Inflammatory macrophage (primary cell): ENCODE measurements around the gene NRM.
"Not testable (repeated sequence)": the region's sequence is repeated elsewhere in the genome, so short reads cannot be mapped to it uniquely, and the experiment has no call there.

Experiments
- DNase-seq, 2 donors: peaks; one replicate each; pipeline ENCODE4 v3.0.0-alpha.2; 2020 to 2022
- total RNA-seq, 18 experiments: gene quantifications; one replicate each; lab custom pipeline; 2026; ENCODE audit warnings: mixed read lengths in 6 of 18, inconsistent platforms in 2 of 18; lab: John Stamatoyannopoulos, UW

NRM gene
- 1.2 to 7.2 (median 3.6) reads per million in 18 experiments for total RNA-seq

- DNase-seq, result peak; percentile 78 to 88
Measured at GRCh38 chr6:30690403-30691207, at the start of gene NRM. Gene NRM, minus strand, starts transcription at chr6:30690984. Its CDS starts 10 bp downstream, at chr6:30690974.

DNA sequence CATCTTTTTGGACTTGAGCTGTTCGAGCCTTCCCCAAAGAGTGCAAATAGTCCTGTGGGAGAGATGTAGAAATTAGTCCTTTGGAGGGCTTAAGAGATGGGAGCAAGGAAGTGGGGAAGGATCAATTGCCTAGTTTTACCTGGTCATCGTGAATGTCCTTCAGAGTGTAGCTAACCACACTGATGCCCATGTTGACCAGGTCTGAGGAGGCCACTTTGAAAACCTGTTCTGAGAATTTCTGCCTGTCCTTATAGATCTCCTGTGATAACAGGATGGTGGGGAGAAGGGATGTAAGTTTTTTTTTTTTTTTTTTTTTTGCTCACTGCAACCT, 49.7 kb upstream of the NRM start:
- no peak for DNase-seq

GRCh38 chr6:30738532-30738931, 47.7 kb upstream of the NRM start:
- no peak for DNase-seq

GRCh38 chr6:30735668-30736314, 45.0 kb upstream of the NRM start:
- no peak for DNase-seq

GRCh38 chr6:30732237-30732943, 41.6 kb upstream of the NRM start:
- no peak for DNase-seq

GRCh38 chr6:30730601-30731435, 40.0 kb upstream of the NRM start:
- DNase-seq, result peak; percentile 54 to 77

DNA sequence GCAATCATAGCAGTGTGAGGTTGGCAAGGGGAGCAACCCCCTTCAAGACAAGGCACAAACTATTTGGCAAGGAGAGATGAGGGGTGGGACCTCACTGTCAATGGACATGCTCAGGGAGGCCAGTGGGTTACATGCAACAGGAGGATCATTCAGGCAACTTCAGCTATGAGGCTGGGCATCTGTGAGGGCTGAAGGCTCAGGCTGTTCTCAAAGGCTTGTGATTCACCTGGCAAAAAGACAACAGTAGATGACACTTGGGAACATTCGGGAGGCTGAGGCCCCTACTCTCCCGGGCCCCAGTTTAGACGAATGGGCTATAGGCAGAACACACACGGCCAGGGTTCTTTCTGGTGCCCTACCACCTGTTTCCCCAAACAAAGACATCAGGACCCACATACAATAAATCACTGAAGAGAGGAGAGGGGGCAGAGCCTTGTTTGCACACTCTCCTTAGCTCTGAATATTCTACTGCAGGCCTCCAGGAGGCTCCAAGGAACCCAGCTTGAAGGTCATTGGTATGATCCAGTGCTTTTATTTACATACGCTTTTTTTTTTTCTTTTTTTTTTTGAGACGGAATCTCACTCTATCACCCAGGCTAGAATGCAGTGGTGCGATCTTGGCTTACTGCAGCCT, 37.3 kb upstream of the NRM start:
- no peak for DNase-seq

DNA sequence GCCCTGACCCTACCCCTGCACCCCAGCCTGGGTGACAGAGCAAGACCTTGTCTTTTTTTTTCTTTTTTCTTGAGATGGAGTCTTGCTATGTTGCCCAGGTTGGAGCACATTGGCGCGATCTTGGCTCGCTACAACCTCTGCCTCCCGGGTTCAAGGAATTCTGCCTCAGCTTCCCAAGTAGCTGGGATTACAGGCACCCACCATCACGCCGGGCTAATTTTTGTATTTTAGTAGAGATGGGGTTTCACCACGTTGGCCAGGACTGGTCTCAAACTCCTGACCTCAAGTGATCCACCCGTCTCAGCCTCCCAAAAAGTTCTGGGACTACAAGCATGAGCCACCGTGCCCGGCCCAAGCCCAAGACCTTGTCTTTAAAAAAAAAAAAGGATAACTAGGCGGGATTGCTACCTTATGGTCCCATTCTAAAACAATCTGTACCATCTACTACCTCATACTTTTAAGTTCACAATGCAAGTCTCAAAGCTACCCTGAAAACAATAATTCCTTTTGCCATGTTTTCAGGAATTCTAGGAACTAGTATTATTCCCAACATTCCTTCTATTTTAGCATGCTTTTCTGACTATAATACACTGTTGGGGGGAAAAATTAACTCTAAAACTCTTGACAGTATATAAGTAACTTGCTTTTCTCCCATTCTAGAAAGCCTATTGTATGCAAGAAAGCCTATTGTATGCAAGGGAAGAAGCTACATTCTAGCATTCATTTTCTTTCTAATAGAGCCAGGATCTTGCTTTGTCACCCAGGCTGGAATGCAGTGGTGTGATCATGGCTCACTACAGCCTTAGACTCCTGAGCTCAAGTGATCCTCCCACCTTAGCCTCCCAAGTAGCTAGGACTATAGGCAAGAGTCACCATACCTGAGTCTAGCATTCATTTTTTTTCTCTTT, 36.0 kb upstream of the NRM start:
- no peak for DNase-seq

DNA sequence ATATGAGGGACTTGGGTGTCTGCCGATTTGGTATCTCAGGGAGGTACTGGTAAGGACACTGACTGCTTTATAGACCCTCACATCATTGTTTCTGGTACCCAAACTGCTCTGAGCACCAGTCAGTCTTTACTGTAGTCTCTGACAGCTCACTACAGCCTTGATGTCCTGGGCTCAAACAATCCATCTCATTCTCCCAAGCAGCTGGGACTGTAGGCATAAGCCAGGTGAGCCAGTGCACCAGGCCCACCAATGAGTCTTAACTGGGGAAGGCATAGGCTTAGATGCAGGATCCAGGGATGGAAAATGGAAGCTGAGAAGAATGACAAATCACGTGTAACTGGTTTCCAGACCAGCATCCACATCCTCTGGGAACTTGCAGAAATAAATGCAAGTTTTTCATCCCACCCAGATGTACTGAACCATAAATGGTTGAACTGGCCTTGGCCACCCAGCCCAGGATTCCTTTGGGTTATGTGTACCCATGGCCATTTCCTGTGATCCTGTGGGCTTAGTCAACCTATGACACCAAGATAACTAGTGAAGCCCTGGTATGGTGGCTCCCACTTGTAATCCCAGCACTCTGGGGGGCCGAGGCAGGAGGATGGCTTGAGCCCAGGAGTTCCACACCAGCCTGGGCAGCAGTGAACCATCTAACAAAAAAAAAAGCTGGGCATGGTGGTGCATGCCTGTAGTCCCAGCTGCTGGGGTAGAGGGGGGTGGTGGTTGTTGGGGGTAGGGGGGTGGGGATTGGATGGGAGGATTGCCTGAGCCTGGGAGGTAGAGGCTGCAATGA, 35.1 kb upstream of the NRM start:
- no peak for DNase-seq

- peak; percentile 52 to 70 for DNase-seq
Measured at GRCh38 chr6:30724906-30725667, 34.3 kb upstream of the NRM start.

DNA sequence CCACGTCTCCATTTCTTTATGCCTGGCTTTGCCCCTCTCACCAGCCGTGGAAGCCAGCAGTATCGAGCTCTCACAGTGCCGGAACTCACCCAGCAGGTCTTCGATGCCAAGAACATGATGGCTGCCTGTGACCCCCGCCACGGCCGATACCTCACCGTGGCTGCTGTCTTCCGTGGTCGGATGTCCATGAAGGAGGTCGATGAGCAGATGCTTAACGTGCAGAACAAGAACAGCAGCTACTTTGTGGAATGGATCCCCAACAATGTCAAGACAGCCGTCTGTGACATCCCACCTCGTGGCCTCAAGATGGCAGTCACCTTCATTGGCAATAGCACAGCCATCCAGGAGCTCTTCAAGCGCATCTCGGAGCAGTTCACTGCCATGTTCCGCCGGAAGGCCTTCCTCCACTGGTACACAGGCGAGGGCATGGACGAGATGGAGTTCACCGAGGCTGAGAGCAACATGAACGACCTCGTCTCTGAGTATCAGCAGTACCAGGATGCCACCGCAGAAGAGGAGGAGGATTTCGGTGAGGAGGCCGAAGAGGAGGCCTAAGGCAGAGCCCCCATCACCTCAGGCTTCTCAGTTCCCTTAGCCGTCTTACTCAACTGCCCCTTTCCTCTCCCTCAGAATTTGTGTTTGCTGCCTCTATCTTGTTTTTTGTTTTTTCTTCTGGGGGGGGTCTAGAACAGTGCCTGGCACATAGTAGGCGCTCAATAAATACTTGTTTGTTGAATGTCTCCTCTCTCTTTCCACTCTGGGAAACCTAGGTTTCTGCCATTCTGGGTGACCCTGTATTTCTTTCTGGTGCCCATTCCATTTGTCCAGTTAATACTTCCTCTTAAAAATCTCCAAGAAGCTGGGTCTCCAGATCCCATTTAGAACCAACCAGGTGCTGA, 33.3 kb upstream of the NRM start:
- not testable (repeated sequence) for DNase-seq

GRCh38 chr6:30723159-30723842, 32.5 kb upstream of the NRM start:
- not testable (repeated sequence) for DNase-seq

DNA sequence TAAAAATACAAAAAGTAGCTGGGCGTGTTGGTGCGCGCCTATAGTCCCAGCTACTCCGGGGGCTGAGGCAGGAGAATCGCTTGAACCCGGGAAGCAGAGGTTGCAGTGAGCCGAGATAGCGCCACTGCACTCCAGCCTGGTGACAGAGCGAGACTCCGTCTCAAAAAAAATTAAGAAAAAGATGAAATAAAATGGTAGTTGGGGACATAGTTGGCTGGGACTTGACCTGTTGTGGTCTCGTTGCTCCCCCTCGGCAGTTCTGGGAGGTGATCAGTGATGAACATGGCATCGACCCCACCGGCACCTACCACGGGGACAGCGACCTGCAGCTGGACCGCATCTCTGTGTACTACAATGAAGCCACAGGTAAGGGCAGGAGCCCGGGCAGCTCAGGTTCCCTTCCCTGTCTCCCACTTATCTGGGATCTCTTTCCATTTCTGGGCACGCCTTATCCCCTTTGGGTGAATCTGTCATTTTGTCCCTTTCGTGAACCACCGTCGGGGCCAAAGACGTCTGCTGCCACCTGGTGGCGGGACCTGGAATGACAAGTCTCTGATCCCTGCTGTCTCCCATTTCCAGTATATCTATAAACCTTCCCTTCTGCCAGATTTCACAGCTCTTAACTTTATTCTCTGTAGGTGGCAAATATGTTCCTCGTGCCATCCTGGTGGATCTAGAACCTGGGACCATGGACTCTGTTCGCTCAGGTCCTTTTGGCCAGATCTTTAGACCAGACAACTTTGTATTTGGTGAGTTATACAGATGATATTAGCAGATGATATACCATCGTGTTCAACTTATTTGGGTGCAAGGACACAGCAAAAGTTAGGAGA, 31.7 kb upstream of the NRM start:
- DNase-seq, result peak; percentile 86 to 91

DNA sequence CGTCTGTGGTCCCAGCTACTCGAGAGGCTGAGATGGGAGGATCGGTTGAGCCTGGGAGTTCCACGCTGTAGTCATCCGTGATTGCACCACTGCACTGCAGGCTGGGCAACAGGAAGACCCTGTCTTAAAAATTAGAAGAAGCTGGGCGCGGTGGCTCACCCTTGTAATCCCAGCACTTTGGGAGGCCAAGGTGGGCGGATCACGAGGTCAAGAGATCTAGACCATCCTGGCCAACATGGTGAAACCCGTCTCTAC, 31.2 kb upstream of the NRM start:
- DNase-seq, result peak; percentile 65 to 77

- DNase-seq, result peak; percentile 96 to 98
Measured at GRCh38 chr6:30721198-30722024, 30.6 kb upstream of the NRM start.

DNA sequence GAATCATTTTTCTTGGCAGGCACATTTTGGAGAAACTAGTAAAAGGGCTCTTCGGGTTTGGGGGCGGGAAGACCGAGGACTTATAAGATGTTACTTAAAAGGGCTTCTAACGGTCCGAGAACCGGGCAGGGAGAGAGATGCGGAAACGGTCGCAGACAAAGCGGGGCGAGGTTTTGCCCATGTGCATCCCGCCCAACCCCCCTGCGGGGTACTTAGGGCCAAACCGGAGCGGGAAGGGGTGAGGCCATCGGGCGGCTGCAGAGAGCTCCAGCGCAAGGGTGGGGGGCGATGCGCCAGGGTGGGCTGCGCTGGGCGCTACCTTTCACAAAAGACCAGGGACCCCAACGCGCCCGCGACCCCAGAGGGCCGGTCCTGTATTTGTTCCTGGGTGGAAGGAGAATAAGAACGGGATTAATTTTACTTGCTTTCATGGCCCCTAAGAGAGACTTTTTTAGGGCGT, 30.0 kb upstream of the NRM start:
- DNase-seq, result peak; percentile 66 to 71
